Measurements from ENCODE around the gene CEP83.

The CEP83 gene

DNA sequence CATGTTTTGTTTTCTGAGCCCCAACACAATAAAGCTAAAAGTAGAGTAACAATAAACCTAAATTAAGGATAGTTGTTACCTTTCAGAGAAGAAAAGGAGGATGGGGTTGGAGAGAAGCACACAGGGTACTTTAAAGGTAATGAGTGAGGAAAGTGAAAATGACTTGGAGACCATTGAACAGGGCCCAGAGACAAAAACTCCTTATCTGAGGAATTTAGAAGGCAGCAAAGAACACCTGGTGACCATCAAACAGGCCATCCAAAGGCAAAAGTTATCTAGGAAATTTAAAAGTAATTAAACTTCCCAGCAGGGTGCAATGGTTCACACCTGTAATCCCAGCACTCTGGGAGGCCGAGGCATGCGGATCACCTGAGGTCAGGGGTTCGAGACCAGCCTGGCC is 39.0 kb upstream of the CEP83 start:
- TF ChIP-seq, protein P1, sequence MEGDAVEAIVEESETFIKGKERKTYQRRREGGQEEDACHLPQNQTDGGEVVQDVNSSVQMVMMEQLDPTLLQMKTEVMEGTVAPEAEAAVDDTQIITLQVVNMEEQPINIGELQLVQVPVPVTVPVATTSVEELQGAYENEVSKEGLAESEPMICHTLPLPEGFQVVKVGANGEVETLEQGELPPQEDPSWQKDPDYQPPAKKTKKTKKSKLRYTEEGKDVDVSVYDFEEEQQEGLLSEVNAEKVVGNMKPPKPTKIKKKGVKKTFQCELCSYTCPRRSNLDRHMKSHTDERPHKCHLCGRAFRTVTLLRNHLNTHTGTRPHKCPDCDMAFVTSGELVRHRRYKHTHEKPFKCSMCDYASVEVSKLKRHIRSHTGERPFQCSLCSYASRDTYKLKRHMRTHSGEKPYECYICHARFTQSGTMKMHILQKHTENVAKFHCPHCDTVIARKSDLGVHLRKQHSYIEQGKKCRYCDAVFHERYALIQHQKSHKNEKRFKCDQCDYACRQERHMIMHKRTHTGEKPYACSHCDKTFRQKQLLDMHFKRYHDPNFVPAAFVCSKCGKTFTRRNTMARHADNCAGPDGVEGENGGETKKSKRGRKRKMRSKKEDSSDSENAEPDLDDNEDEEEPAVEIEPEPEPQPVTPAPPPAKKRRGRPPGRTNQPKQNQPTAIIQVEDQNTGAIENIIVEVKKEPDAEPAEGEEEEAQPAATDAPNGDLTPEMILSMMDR (conservative IDR thresholded peaks at IDR 0.05; ENCODE audit: low read length) = no peak
- H3K4me3 ChIP-seq (ENCODE audit: low read length) = no peak overlapping the region
- DNase-seq (ENCODE audit: low read depth) = no peak

DNA sequence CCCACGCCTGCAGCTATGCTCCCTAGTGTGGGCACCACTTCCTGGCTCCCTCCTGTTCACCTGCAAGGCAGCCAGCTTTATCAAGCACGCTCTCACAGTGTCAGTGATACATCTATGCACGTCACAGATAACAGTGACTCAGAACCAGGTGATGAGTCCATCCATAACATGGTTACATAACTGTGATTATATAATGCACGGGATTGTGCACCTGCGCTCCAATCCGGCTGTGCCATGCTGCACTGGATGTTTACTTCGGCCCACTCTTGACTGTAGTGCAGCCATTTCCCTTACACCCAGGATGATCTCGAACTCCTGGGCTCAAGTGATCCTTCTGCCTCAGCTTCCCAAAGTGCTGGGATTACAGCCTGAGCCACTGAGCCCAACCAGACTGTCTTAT is 38.4 kb upstream of the CEP83 start:
- no peak for DNase-seq (ENCODE audit: low read depth)
- no peak overlapping the region for H3K4me3 ChIP-seq (ENCODE audit: low read length)
- TF ChIP-seq, protein P1 (conservative IDR thresholded peaks at IDR 0.05; ENCODE audit: low read length) = no peak

DNA sequence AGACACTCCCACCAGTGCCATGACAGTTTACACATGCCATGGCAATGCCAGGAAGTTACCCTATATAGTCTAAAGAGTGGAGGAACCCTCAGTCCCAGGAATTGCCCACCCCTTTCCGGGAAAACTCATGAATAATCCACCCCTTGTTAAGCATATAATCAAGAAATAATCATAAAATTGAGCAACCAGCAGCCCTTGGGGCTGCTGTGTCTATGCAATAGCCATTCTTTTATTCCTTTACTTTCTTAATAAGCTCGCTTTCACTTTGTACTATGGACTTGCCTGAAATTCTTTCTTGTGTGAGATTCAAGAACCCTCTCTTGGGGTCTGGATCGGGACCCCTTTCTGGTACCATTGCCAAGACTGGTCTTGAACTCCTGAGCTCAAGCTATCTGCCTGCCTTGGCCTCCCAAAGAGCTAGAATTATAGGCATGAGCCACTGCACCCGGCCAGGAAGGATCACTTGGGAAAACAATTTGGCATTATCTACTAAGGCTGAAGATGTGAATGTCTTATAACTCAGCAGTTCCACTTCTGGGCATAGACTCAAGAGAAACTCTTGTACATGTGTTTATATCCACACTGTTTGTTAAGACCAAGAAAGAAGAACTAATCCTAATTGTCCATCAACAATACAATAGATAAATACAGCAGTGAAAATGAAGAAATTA is 35.9 kb upstream of the CEP83 start:
- TF ChIP-seq, protein P1 (conservative IDR thresholded peaks at IDR 0.05; ENCODE audit: low read length) = no peak
- H3K4me3 ChIP-seq (ENCODE audit: low read length) = no peak overlapping the region
- DNase-seq (ENCODE audit: low read depth) = no peak

DNA sequence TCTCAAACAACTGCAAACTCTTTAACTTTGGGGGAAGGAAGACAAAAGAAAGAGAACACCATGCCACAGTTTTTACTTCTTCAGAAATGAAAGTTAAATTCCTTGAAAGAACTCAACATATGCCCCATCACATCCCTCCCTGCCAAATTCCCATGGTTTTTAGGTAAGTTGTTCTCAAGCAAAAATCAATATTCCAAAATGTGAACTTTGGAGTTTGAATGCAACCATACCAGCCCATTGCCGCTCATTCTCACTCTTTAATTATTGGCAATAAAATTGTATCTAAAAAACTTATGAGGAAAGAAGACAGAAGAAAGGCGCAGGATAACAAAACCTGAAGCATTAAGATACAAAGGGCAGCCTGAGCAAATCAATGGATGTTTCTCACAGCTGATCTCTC is 31.8 kb upstream of the CEP83 start:
- no peak for DNase-seq (ENCODE audit: low read depth)
- TF ChIP-seq, protein P1 (conservative IDR thresholded peaks at IDR 0.05; ENCODE audit: low read length) = no peak
- H3K4me3 ChIP-seq (ENCODE audit: low read length) = no peak overlapping the region

DNA sequence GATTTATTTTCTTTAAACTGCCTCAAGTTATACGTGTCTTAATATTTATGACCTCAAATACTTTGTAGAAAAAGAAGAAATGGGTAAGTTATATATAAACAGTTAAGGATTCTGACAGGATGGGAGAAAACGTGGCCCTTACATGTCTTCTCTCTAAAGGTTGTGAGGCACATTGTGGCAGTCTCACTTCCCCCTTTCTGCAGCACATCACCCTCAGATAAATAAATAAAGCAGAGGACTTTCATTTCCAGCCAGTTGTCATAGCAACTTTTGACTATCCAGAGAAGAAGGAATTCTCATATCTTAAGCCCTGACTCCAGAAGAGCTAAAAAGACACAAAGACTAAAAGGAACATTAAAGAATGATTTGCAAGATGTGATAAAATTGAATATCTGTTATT is 28.8 kb upstream of the CEP83 start:
- TF ChIP-seq, protein P1 (conservative IDR thresholded peaks at IDR 0.05; ENCODE audit: low read length) = no peak
- no peak for DNase-seq (ENCODE audit: low read depth)
- H3K4me3 ChIP-seq (ENCODE audit: low read length) = no peak overlapping the region

DNA sequence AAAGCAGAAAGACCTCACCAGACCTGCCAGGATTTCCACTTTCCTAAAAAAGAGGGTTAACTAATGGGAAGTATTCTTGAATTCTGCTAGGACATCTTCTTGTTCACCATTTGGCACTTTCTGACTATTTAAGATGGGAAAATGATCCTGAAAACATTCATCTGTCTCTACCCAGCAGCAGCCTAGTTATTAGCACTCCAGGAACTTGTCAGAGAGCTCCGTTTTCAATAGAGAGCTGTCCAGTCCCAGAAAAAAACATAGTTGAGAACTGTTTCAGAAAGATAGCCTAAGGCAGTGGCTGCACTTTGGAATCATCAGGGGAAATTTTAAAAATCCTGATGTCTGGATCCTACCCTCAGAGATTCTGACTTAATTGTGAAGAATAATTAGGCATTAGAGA is 22.1 kb upstream of the CEP83 start:
- TF ChIP-seq, protein P1 (conservative IDR thresholded peaks at IDR 0.05; ENCODE audit: low read length) = no peak
- no peak for DNase-seq (ENCODE audit: low read depth)
- H3K4me3 ChIP-seq (ENCODE audit: low read length) = no peak overlapping the region

DNA sequence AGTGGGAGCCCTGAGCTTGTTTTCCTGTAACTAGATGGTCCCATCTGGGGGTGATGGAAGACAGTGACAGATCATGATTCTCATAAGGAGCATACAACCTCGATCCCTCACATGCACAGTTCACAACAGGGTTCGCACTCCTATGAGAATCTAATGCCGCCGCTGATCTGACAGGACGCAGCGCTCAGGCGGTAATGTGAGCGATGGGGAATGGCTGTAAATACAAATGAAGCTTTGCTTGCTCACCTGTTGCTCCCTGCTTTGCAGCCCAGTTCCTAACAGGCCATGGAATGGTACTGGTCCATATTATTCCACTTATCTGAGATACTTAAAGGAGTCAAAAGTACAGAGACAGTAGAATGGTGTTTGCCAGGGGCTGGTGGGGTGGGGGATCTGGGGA is 9.9 kb upstream of the CEP83 start:
- no peak overlapping the region for H3K4me3 ChIP-seq (ENCODE audit: low read length)
- TF ChIP-seq, protein P1 (conservative IDR thresholded peaks at IDR 0.05; ENCODE audit: low read length) = no peak
- no peak for DNase-seq (ENCODE audit: low read depth)

Measured in AG10803 (cell line).